Epithelial cell of proximal tubule (primary cell): ENCODE data around the gene STK26. TPM values are rescaled to one million over a fixed set of nuclear protein-coding genes. Genes with fewer than 3 reads are reported as not detected.
"Not testable (repeated sequence)": the region's sequence is repeated elsewhere in the genome, so short reads cannot be mapped to it uniquely, and the experiment has no call there.

Experiments used
- DNase-seq: peaks from one replicate; pipeline ENCODE4 v3.0.0-alpha.2; 2011; ENCODE audit warnings: low read depth
- H3K4me3 ChIP-seq: 2 replicates; pipeline ENCODE4 v1.5.1; 2011; ENCODE audit warnings: low read depth, mild to moderate bottlenecking, low read length
- total RNA-seq: library from RNA; depleted of rRNA; stranded (reverse); fragments of >200 nt; gene quantifications from 2 replicates; pipeline ENCODE4 v1.2.3, GENCODE V29; 2015
- TF ChIP-seq, protein P1 (sequence below): conservative IDR thresholded peaks from 2 replicates; pipeline ENCODE4 v1.5.1; 2012; ENCODE audit warnings: low read depth, mild to moderate bottlenecking, low read length

The STK26 gene
- total RNA-seq, 1 donor from 2014 or later, result 23.7 TPM

DNA sequence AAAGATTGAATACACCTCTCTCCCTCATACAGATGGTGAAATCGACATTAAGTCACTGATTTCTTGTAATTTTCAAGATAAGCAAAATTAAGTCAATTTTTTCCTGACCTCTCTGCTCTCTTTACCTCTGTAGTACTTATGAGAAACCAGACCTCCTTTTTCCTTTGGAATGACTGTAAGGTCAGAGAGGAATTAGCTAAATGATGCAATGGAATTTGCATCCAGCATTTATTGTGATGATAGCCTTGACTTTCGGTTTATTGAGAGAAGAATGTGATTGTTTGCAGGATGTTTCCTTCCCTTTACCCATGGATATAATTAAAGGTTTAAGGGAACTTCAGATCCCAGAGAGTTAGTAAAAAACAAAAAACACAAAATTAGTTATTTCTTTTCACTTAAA is 22.4 kb downstream of the STK26 start:
- TF ChIP-seq, protein P1, sequence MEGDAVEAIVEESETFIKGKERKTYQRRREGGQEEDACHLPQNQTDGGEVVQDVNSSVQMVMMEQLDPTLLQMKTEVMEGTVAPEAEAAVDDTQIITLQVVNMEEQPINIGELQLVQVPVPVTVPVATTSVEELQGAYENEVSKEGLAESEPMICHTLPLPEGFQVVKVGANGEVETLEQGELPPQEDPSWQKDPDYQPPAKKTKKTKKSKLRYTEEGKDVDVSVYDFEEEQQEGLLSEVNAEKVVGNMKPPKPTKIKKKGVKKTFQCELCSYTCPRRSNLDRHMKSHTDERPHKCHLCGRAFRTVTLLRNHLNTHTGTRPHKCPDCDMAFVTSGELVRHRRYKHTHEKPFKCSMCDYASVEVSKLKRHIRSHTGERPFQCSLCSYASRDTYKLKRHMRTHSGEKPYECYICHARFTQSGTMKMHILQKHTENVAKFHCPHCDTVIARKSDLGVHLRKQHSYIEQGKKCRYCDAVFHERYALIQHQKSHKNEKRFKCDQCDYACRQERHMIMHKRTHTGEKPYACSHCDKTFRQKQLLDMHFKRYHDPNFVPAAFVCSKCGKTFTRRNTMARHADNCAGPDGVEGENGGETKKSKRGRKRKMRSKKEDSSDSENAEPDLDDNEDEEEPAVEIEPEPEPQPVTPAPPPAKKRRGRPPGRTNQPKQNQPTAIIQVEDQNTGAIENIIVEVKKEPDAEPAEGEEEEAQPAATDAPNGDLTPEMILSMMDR, result no peak
- DNase-seq, result no peak
- H3K4me3 ChIP-seq, result no peak overlapping the region

- TF ChIP-seq, protein P1, result no peak
- no peak overlapping the region for H3K4me3 ChIP-seq
- no peak for DNase-seq
These were observed 23.4 kb downstream of the STK26 start for GRCh38 chrX:132046533-132046932.

- H3K4me3 ChIP-seq, DNase-seq: not testable (repeated sequence)
These were observed 28.7 kb downstream of the STK26 start for GRCh38 chrX:132051778-132052177.

GRCh38 chrX:132058050-132058449 is 34.9 kb downstream of the STK26 start:
- no peak overlapping the region for H3K4me3 ChIP-seq
- no peak for DNase-seq
- TF ChIP-seq, protein P1, result no peak

DNA sequence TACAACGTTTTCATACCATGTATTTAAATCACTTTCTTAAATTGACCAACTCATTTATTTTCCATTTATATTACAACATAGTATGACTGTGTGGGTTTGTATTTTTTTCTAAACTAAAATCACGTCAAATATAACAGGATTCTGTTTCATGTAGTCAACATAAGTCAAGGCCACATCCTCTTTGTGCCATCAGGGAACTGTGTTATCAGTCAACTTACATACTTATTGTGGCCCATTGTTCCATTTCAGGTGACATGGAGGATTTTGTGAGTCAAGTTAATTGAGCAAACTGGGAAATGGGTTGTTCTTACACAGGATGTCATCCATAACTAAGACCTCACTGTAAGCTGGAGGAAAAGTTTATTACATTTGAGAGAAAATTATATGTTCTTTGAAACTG is 35.9 kb downstream of the STK26 start:
- H3K4me3 ChIP-seq, result no peak overlapping the region
- TF ChIP-seq, protein P1, result no peak
- DNase-seq, result no peak

- H3K4me3 ChIP-seq, result no peak overlapping the region
- TF ChIP-seq, protein P1, result no peak
- DNase-seq, result no peak
These were observed 37.0 kb downstream of the STK26 start for GRCh38 chrX:132059973-132060540.

- TF ChIP-seq, protein P1, result no peak
- no peak for DNase-seq
- no peak overlapping the region for H3K4me3 ChIP-seq
These were observed 40.2 kb downstream of the STK26 start for GRCh38 chrX:132063334-132063733.

DNA sequence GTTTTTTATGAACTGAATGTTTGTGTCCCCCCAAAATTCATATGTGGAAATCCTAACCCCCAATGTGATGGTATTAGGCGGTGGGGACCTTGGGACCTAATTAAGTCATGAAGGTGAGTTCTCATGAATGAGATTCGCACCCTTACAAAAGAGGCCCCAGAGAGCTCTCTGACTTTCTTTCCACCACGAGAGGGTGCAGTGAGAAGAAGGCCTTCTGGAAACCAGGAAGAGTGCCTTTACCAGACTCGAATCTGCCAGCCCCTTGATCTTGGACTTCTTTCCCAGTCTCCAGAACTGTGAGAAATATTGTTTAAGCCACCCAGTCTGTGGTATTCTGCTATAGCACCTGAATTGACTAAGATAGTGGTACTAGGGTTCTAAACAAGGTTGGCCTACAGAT is 40.8 kb downstream of the STK26 start:
- DNase-seq, result no peak
- TF ChIP-seq, protein P1, result no peak
- no peak overlapping the region for H3K4me3 ChIP-seq
